Testis (tissue), 2 donors: ENCODE data around the gene SPAG4.

ENCODE experiments used
- POLR2A ChIP-seq: fragments of 450-650 bp; IDR thresholded peaks from one replicate; pipeline ENCODE4 v1.6.1; 2017; ENCODE audit warnings: antibody characterized with exemption, mild to moderate bottlenecking, moderate library complexity
- TF ChIP-seq, protein P1 (sequence below), 3 experiments: fragments of 450-650 bp in 2 of 3; fragments of 200-600 bp in 1 of 3; sonication (generic) in 1 of 3; IDR thresholded peaks; one replicate each; pipeline ENCODE4 v1.5.1; 2016 to 2019; ENCODE audit warnings: antibody characterized with exemption in 3 of 3, mild to moderate bottlenecking in 2 of 3, moderate library complexity in 1 of 3

GRCh38 chr20:35627121-35627520 lies 11.5 kb downstream of the SPAG4 start:
- TF ChIP-seq, protein P1, sequence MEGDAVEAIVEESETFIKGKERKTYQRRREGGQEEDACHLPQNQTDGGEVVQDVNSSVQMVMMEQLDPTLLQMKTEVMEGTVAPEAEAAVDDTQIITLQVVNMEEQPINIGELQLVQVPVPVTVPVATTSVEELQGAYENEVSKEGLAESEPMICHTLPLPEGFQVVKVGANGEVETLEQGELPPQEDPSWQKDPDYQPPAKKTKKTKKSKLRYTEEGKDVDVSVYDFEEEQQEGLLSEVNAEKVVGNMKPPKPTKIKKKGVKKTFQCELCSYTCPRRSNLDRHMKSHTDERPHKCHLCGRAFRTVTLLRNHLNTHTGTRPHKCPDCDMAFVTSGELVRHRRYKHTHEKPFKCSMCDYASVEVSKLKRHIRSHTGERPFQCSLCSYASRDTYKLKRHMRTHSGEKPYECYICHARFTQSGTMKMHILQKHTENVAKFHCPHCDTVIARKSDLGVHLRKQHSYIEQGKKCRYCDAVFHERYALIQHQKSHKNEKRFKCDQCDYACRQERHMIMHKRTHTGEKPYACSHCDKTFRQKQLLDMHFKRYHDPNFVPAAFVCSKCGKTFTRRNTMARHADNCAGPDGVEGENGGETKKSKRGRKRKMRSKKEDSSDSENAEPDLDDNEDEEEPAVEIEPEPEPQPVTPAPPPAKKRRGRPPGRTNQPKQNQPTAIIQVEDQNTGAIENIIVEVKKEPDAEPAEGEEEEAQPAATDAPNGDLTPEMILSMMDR (IDR thresholded peaks at IDR 0.05), result no peak
- no peak for TF ChIP-seq POLR2A
